Esophagus squamous epithelium (tissue), 4 donors: ENCODE data around the gene NID2.

Source experiments
- POLR2A ChIP-seq, 4 donors: fragments of 450-650 bp; IDR thresholded peaks; one replicate each; pipeline ENCODE4 v1.6.1; 2017; ENCODE audit warnings: antibody characterized with exemption in 4 of 4, mild to moderate bottlenecking in 4 of 4, moderate library complexity in 3 of 4
- TF ChIP-seq, protein P1 (sequence below), 6 experiments: fragments of 450-650 bp in 4 of 6; fragments of 200-600 bp in 2 of 6; sonication (generic) in 2 of 6; IDR thresholded peaks; one replicate each; pipeline ENCODE4 v1.5.1; 2016 to 2019; ENCODE audit warnings: antibody characterized with exemption in 6 of 6, mild to moderate bottlenecking in 4 of 6, moderate library complexity in 4 of 6

GRCh38 chr14:52014601-52015267, 54.1 kb downstream of the NID2 start:
- TF ChIP-seq, protein P1, sequence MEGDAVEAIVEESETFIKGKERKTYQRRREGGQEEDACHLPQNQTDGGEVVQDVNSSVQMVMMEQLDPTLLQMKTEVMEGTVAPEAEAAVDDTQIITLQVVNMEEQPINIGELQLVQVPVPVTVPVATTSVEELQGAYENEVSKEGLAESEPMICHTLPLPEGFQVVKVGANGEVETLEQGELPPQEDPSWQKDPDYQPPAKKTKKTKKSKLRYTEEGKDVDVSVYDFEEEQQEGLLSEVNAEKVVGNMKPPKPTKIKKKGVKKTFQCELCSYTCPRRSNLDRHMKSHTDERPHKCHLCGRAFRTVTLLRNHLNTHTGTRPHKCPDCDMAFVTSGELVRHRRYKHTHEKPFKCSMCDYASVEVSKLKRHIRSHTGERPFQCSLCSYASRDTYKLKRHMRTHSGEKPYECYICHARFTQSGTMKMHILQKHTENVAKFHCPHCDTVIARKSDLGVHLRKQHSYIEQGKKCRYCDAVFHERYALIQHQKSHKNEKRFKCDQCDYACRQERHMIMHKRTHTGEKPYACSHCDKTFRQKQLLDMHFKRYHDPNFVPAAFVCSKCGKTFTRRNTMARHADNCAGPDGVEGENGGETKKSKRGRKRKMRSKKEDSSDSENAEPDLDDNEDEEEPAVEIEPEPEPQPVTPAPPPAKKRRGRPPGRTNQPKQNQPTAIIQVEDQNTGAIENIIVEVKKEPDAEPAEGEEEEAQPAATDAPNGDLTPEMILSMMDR (IDR thresholded peaks at IDR 0.05) = no peak
- TF ChIP-seq POLR2A (IDR thresholded peaks at IDR 0.05) = no peak
